HG03469 (cell line): ENCODE results near the gene CBLN3.
"Not testable (repeated sequence)": the region's sequence is repeated elsewhere in the genome, so short reads cannot be mapped to it uniquely, and the experiment has no call there.

Experiments
- ATAC-seq: cut with Tn5 transposase; IDR thresholded peaks from one replicate; pipeline ENCODE4 v1.9.1; 2021; ENCODE audit warnings: mild to moderate bottlenecking, moderate library complexity, moderate number of reproducible peaks; ENCODE audit not compliant: unreplicated experiment

Gene CBLN3

DNA sequence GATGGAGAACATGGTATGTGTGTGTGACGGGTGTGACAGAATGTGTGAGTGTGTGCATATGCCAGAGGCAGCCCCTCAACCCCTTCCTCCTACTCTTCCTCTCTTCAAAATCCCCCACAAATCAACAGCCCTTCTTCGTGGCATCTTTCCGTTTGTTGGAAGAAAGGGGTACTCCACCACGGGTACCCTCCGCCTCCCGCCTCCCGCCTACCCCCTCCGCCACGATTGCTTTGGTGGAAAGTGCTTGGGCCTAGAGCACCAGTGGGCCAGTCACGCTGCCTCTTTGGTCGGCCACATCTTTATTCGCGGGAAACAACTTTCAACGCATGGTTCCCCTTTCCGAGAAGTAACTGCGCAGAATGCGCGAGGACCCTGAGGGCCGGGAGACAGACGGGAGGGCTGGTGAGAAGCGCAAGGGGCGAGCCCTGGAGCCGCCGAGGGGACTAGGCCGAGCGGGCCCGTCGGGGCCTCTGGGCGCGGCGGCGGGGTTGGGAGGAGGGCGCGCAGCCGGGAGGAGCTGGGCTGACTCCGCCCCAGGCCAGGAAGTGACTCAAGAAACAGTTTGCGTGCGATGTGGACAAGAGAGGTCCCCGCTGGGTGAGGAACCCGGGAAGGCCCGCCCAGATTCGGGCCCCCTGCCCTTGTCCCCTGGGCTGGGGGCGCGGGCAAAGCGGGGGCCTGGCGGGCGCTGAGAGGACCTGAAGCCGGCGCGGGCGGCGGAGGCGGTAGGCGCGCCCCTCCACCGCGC, at the start of gene CBLN3, which contains the start of gene KHNYN:
Gene CBLN3, minus strand, starts transcription at position 274 of the 748 bp plus-strand sequence. CDS start 614 bp downstream, outside the sequence.
Gene KHNYN, plus strand, starts transcription at position 560 of the 748 bp plus-strand sequence. CDS start 777 bp downstream, outside the sequence.
- peak; percentile 73 for ATAC-seq

DNA sequence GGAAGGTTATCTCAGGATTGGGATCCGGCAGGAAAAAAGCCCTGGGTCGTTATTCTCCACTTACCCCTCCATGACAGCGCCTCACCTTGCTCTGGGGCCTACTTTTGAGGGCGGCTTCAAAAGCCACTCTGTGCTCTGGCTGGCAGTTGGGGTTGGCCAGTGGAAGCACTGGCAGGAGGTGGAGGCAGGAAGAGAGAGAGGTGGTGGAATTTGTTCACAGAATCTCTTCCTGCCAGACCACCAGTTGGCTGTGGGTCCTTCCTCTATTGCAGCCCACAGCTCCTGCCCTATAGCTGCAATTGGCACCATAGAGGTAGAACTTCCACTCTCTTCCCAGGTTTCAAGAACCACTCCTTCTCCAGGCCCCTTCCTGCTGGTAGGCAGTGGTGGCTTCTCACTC, 45.8 kb upstream of the CBLN3 start:
- ATAC-seq: no peak

DNA sequence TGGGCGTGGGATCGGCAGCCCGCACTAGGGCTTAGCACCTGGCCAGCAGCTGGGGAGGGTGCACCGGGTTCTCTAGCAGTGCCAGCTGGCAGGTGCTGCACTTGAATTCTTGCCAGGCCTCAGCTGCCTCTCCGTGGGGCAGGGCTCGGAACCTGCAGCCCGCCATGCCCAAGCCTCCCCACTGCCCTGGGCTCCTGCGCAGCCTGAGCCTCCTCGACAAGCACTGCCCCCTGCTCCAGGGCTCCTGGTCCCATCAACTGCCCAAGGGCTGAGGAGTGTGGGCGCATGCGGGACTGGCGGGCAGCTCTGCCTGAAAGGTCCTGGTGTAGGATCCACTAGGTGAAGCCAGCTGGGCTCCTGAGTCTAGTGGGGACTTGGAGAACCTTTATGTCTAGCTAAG, 43.7 kb upstream of the CBLN3 start:
- no peak for ATAC-seq

DNA sequence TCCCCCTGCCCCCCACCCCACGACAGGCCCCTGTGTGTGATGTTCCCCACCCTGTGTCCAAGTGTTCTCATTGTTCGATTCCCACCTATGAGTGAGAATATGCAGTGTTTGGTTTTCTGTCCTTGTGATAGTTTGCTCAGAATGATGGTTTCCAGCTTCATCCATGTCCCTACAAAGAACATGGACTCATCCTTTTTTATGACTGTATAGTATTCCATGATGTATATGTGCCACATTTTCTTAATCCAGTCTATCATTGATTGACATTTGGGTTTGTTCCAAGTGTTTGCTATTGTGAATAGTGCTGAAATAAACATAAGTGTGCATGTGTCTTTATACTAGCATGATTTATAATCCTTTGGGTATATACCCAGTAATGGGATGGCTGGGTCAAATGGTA, 41.0 kb upstream of the CBLN3 start:
- ATAC-seq: not testable (repeated sequence)

DNA sequence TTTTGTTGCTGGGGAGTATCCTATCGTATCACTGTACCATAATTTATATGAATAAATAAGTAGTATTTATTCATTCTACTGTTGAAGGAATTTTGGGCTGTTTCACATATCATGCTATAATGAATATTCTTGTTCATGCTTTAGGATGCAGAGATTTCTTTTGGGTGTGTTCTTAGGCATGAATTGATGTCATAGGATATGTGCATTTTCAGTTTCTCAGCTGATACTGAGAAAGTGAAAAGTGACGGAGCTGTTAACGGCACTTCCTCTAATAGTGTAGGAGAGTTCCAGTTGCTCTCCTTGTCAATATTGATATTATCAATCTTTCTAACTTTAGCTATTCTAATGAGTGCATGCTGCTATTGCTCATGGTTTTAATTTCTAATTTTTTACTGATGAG, 36.3 kb upstream of the CBLN3 start:
- ATAC-seq: no peak

DNA sequence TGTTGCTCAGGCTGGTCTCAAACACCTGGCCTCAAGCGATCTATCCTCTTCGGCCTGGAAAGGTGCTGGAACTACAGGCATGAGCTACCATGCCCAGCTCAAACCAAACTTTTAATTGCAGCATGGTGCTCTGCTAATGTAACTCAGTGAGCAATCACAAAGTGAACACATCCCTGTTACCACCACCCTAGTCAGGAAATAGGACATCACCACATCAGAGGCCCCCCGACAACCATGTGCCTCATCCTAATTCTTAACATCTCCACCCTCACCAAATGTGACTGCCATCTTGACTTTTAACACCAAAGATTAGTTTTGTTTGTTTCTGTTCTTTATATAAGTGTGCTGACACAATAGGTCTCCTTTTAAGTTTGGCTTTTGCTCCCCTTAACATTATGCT, 35.9 kb upstream of the CBLN3 start:
- no peak for ATAC-seq

DNA sequence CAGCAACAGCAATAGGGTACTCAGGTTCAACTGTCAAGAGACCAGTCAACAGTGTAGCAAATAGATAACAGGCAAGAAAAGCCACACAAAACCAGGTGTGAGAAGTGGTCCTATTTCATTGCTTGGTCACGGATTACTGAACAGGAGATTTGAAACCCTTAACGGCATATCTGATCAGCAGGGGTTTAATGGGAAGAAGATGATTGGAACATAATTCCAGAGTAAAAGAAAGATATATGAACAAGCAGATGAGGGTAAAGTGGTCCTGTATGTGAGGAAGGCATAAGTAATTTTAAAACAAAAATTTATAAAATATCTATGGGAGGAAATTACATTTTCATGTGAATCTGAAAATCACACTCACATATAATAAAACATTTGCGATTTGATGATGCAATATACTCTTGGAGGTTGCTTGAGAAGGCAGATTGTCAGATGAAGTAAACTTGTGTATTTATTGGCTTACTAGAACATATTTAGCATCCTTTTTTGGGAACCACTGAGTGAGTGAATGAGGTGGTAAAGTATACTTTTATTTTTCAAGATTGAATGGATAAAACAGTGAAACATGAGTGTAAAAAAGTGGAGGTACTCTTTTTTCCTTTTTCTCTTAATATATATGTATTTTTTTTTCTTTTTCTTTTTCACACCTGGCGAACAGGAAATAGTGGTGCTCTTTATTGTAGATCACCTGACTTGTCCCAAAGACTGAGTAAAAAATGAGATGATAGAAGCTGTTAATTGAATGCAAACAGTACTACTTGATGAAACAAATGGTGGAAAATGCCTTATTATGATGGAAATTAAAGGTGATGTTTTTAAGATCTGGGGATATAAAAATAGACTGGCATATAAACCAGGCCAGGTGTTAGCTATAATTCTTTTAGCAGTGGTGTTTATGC, 34.7 kb upstream of the CBLN3 start:
- ATAC-seq: no peak

DNA sequence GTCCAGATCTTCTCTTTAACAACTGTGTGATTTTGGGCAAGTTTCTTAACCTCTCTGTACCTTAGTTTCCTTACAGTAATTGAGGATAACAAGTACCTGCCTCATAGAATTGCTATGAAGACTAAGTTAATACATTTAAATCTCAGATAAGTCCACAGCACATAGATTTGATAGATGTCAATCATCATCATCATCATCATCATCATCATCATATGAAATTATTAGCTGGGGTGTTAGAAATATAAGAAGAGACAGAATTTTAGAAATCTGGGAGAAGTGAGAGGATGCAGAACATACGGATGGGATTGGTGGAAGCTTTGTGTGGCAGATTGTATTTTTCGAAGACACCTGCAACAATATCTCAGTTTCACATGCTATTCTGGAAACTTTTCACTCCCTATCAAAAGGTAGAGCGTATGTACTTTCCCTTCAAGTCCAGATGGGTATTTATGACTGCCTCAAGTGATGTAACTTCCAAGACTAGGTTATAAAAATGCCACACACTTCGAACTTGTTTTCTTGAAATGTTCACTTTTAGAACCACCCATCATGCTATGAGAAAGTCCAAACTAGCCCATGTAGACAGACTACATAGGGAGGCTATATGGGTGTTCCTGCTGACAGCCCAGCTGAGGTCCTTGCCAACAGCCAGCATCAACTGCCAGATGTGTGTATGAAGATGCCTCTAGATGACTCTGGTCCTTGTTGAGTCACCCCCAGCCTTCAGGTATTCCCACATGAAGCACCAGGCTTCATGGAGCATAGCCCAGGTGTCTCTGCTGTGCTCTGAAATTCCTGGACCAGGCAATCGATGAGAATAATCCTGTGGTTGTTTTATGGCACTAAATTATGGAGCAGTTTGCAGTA, 33.8 kb upstream of the CBLN3 start:
- no peak for ATAC-seq

DNA sequence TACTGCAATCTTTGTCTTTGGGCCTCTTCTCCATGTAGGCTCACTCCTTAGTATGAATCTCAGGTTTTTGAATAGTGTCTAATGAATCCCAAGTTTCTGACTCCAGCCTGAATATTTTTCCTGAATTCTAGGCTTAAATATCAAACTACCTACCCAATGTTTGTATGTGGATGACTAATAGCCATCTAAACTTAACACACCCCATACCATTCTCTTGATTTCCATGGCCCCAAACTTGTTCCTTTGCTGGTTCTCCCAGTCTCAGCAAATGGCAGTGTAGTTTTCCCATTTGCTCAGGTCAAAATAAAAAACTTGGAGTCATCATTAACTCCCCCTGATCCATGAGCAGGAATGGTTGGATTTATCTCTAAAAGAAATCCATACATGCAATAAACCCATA, 31.9 kb upstream of the CBLN3 start:
- no peak for ATAC-seq

DNA sequence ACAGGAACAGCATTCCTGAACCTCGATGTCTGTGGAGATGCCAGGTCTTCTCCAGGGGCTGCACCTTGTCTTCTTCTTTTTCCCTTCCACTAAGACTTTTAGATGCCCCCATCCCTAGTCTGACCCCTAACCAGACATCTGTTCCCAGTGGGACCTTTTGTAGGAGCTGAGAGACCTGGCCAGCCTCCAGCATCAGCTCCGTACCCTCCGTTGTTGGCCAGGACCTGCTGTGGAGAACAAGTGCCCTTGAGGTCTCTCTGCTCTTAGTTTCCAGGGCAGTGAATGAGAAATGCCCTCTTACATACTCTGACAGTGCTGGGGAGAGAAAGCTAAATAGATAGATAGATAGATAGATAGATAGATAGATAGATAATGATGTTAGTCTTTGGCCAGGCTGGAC, 29.9 kb upstream of the CBLN3 start:
- ATAC-seq: no peak

DNA sequence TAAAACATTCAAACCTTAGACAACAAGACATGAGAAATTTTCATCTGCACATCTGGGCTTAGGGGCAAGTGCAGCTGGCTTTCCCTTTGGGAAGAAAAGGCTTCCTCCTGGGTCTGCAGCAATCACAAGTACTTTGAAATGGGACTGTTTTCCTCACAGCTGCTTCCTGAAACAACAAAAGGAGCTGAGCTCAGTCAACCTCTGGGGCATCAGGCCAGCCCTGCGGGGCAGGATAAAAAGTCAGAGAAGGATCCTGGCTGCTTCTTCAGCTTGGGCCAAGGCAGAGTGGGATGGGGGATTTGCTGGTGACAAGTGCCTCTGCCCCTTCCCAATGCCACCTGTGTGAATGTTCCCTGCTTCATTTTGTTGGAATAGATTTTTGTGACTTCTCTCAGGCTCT, 29.3 kb upstream of the CBLN3 start:
- ATAC-seq: no peak

DNA sequence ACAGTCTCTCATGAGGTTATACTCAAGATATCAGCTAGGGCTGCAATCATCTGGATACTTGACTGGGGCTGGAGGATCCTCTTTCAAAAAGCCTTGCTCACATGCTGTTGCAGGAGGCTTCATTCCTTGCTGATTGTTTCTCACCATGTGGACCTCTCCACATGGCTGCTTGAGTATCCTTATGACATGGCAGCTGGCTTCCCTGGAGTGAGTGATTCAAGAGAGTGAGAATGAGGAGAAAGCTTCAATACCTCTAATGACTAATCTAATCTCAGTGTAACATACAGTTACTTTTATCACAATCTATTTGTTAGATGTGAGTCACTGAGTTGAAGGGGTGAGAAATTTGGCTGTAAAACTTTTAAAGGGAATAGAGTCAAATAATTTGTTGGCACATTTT, 27.5 kb upstream of the CBLN3 start:
- no peak for ATAC-seq

DNA sequence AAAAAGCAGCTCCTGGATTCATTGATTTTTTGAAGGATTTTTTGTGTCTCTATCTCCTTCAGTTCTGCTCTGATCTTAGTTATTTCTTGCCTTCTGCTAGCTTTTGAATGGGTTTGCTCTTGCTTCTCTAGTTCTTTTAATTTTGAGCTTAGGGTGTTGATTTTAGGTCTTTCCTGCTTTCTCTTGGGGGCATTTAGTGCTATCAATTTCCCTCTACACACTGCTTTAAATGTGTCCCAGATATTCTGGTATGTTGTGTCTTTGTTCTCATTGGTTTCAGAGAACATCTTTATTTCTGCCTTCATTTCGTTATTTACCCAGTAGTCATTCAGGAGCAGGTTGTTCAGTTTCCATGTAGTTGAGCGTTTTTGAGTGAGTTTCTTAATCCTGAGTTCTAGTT, 21.4 kb upstream of the CBLN3 start:
- not testable (repeated sequence) for ATAC-seq

DNA sequence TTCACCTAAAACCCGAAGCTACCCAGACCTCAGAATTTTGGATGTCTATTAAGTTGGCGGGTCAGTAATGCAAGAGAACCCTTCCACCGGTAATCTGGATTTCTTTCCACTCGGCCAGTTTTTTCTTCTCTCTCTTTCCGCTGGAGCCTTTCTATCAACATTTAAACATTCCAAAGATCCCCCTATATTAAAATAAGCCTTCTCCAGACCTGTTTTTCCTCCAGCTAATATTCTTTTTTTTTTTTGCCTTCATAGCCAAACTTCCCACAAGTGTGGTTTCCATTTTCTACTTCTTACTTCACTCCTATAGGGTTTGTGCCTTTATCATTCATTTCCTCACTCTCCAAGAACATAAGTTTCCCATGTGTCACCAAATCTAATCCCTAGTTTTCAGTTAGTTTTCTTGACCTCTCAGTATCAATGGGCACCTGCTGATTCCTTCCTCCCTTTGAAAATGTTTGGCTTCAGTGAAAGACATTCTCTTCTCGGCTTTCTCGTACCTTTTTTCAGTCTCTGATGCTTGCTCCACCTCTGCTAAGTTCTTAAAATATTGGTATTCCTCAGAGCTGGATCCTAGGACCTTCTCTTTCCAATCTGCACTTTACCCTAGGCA, 13.7 kb upstream of the CBLN3 start:
- no peak for ATAC-seq

DNA sequence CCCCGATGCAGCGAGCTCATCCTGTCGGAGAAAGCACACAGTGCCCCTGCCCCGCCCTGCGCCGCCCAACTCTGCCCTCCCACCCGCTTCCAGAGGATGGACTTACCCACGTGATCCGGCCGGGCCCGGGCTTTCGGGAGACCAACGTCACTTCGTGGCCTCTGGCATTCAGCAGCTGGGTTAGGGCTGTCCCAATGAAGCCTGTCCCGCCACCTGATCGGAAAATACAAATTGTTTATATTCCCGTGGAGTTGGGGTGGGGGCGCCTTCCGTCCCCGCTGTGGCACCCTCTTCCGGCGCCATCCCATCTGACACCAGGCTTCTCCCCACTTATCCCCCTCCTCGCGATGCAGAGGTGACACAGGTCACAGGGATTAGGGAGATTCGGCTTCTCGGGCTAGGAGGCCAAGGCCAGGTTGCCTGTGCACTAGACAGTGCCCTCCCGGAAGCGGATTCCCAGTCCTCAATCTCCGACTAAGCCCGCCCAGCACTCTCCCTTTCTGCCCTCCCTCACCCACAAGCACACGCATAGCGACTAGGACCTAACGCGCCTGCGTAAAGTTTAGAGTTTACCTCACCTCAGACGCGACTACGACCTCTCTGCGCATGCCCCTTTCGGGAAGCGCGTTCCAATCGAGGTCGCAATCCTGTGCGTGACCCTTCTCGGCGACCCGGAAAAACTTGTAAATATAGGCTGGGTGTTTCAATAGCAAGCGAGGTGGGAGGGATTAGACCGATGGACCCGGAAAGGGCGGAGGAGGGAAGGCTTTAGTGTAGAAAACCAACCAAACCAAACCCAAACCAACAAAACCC, 13.0 kb upstream of the CBLN3 start, which contains the start of gene SDR39U1:
Gene SDR39U1, minus strand, starts transcription at position 537 of the 813 bp plus-strand sequence. Its CDS starts 7 bp downstream, at position 530.
- ATAC-seq: peak; percentile 90

DNA sequence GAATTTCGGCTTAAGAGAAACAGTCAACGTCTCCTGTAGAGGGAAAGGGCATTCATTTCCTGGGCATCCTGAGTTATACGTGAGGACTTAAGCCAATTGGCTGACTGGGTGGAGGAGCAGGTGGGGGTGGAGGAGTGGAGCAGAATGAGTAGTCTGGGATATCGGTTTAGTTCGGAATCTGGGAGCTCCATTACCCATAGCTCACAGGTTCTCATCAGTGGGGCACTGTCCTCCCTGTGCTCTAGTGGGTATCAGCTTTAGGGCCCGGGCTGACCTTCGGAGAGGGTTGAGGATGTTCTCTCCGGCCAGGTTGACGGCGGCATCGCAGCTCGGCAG, 12.4 kb upstream of the CBLN3 start:
- no peak for ATAC-seq

DNA sequence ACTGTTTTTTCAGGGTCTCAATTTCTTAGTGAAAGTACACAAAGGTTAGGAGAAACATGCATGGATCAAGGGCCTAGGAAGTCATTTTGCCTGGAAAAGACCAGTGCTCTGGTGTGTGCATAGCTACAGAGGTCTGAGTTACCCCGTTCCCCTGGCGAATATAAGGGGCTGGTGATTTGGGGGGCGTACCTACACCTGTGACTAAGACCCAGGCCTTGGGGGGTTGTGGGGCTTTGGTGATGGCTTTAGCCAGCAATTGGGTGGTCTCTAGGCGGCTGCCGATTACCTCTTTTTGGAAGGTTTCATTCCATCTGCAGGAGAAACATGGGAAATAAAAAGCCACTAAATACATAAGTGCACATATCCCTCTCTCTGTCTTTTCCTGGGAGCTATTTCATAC, 12.0 kb upstream of the CBLN3 start:
- no peak for ATAC-seq

DNA sequence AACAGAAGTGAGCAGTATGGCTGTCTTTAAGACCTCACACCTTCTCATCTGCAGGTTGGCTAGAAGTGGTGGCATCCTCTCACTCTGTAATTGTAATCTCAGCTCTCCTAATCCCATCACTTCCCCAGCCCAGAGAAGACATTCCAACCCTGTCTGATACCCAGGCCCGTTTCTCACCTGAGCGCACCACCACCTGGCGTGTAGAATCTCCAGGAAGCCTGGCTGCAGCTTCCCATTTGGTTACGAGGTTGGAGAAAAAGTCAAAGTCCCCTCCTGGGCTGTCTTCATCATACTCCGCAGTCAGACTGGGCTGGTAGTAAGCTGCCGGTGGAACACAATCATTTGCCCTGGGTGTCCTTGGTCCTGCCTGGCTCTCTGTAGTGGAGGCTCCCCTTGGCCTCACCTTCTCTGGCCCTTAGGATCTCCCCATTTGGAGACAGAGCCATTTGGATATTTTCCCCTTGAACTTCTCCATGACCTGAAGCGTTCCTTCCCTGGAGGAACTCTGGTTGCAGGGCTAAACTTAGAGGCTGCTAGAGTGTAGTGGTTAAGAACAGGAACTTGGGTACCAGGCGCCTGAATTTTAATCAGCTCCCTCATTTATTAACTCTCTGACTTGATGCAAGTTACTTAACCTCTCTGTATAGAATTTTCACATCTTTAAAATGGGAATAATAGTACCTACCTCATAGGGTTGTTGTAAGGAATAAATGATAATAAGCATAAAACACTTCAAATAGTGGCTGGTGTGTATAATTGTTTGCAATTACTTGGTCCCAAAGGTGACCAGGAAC, 11.3 kb upstream of the CBLN3 start:
- ATAC-seq: no peak
